GM23248 (cell line): Measurements from ENCODE around the gene FIS1.

Experiments used
- EZH2 ChIP-seq: fragments of 200-600 bp; sonication (generic); IDR thresholded peaks from 2 replicates; pipeline ENCODE4 v1.6.1; 2018; ENCODE audit warnings: antibody characterized with exemption, mild to moderate bottlenecking; ENCODE audit not compliant: insufficient read depth, poor library complexity, severe bottlenecking
- EZH2phosphoT487 ChIP-seq: fragments of 200-600 bp; sonication (generic); IDR thresholded peaks from 2 replicates; pipeline ENCODE4 v1.6.1; 2018; ENCODE audit warnings: antibody characterized with exemption, moderate library complexity, mild to moderate bottlenecking, low read depth; ENCODE audit not compliant: insufficient read depth

DNA sequence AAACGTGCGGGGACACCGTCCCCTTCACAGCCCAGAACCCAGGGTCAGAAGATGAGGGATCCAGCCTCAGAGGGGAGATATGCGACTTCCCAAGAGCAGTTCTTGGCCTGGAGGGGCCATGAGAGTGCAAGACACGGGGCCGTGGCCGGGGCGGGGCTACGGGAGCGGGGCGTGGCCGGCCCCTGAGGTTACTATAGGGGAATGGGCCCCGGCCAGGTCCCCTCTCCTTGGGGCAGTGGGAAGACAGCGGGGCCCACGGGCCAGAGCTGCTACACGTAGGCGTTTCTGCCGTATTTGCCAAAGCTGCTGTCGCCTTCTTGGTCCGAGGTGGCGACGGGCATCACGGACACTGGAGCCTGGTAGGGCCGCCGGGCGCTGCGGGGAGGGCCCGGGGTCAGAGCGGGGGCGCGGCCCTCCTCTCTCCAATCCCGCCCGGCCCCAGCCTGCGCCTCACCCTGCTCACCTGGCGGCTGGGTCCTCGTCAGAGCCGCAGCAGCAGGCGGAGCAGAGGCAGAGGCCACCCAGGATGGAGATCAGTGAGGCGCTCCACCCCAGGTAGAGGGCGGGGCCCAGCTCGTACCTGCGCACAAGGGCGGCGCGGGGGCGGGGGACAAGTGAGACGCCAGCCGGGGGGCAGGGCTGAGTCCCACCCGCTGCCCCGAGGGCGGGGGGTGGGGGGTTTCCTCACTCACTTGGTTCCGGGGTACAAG is 12.6 kb downstream of the FIS1 start:
- TF ChIP-seq EZH2 (no peak), EZH2phosphoT487 (no peak)
